GM12878 (cell line): Measurements from ENCODE around the gene NPTN. TPM values are rescaled to one million over a fixed set of nuclear protein-coding genes. Genes with fewer than 3 reads are reported as not detected.

Source experiments
- ATAC-seq: fragments of 200-7000 bp; cut with Tn5 transposase; 3 replicates; pipeline ENCODE4 v1.9.1; 2020; ENCODE audit warnings: mild to moderate bottlenecking, moderate library complexity
- BruUV-seq: library from RNA; stranded (reverse); fragments of 400-500 nt; replicated peaks from 2 replicates; lab custom pipeline; 2021; lab: Mats Ljungman, UMichigan
- CTCF ChIA-PET: fragments of 300-600 bp; sonication (Branson Sonifier 250); formaldehyde crosslinking; extraction: SDS; loops from one replicate; lab custom pipeline; 2021; ENCODE audit warnings: inconsistent platforms; lab: Yijun Ruan, JAX
- POLR2A ChIA-PET: fragments of 350-600 bp; formaldehyde crosslinking; extraction: SDS; loops from one replicate; lab custom pipeline; 2021; ENCODE audit warnings: inconsistent platforms; lab: Charles Lee
- RAD21 ChIA-PET: fragments of 300-600 bp; sonication (Branson Sonifier 250); formaldehyde crosslinking; loops from one replicate; lab custom pipeline; 2023; ENCODE audit warnings: antibody characterized with exemption; ENCODE audit not compliant: unreplicated experiment; lab: Charles Lee
- SMC1A ChIA-PET: fragments of 300-600 bp; sonication (Branson Sonifier 250); formaldehyde crosslinking; loops from one replicate; lab custom pipeline; 2023; ENCODE audit not compliant: unreplicated experiment, uncharacterized antibody; lab: Charles Lee
- DNase-seq: peaks from one replicate; pipeline ENCODE4 v3.0.0-alpha.2; 2011; ENCODE audit warnings: low read depth, low spot score
- FAIRE-seq: peaks from 3 replicates; lab custom pipeline; 2011; peaks lifted over from hg19 to GRCh38; lab: Jason Lieb, UNC
- H2AFZ ChIP-seq: 2 replicates; pipeline ENCODE4 v1.6.0; 2011; ENCODE audit warnings: low read depth, low read length, control low read depth; ENCODE audit not compliant: control insufficient read depth
- H3K27ac ChIP-seq: 2 replicates; pipeline ENCODE4 v1.5.1; 2011; ENCODE audit warnings: control low read depth; ENCODE audit not compliant: control insufficient read depth, insufficient read depth
- H3K27me3 ChIP-seq, 2 experiments: replicated peaks in 1 of 2; 2 replicates each; pipeline versions ENCODE4 v1.6.0 to v1.6.1; 2011; ENCODE audit warnings: low read length in 1 of 2; ENCODE audit not compliant: control insufficient read depth in 2 of 2, insufficient read depth in 2 of 2
- H3K36me3 ChIP-seq, 2 experiments: 2 replicates each; pipeline ENCODE4 v1.5.1; 2011; ENCODE audit warnings: low read length in 1 of 2; ENCODE audit not compliant: control insufficient read depth in 2 of 2, insufficient read depth in 2 of 2
- H3K4me1 ChIP-seq: 2 replicates; pipeline ENCODE4 v1.6.1; 2011; ENCODE audit warnings: mild to moderate bottlenecking, low read length, moderate library complexity, mixed read lengths; ENCODE audit not compliant: control insufficient read depth, insufficient read depth
- H3K4me2 ChIP-seq: 2 replicates; pipeline ENCODE4 v1.6.0; 2011; ENCODE audit warnings: control low read depth; ENCODE audit not compliant: control insufficient read depth, insufficient read depth
- H3K4me3 ChIP-seq: fragments of 200-600 bp; sonication (generic); 2 replicates; pipeline ENCODE4 v1.5.1; 2016
- H3K79me2 ChIP-seq: 2 replicates; pipeline ENCODE4 v1.6.0; 2011; ENCODE audit warnings: low read length; ENCODE audit not compliant: control insufficient read depth, insufficient read depth
- H3K9ac ChIP-seq: 2 replicates; pipeline ENCODE4 v1.8.0; 2011; ENCODE audit warnings: low read length, control low read depth, mixed read lengths; ENCODE audit not compliant: control insufficient read depth, insufficient read depth
- H3K9me3 ChIP-seq: replicated peaks from 3 replicates; pipeline ENCODE4 v1.5.1; 2011; ENCODE audit warnings: mild to moderate bottlenecking, low read length; ENCODE audit not compliant: control insufficient read depth, insufficient read depth
- H4K20me1 ChIP-seq: 2 replicates; pipeline ENCODE4 v1.6.0; 2011; ENCODE audit not compliant: control insufficient read depth, insufficient read depth
- ATF7 ChIP-seq: fragments of 450-650 bp; IDR thresholded peaks from 2 replicates; pipeline ENCODE4 v1.6.1; 2016; ENCODE audit warnings: low read depth, mild to moderate bottlenecking
- FOS ChIP-seq: IDR thresholded peaks from 3 replicates; pipeline ENCODE4 v1.6.1; 2011; ENCODE audit warnings: borderline replicate concordance; ENCODE audit not compliant: insufficient read length; ENCODE audit errors: extremely low read depth
- MEF2A ChIP-seq: IDR thresholded peaks from 2 replicates; pipeline ENCODE4 v1.6.1; 2011; ENCODE audit warnings: low read depth, mild to moderate bottlenecking, low read length, moderate library complexity; ENCODE audit not compliant: insufficient read depth
- MEF2B ChIP-seq: fragments of 450-650 bp; IDR thresholded peaks from 2 replicates; pipeline ENCODE4 v1.6.1; 2018; ENCODE audit warnings: mild to moderate bottlenecking, moderate library complexity; ENCODE audit not compliant: partially characterized antibody, poor library complexity, severe bottlenecking
- RUNX3 ChIP-seq: IDR thresholded peaks from 2 replicates; pipeline ENCODE4 v1.6.1; 2012; ENCODE audit warnings: low read length, inconsistent platforms
- TARDBP ChIP-seq: IDR thresholded peaks from 2 replicates; pipeline ENCODE4 v1.6.1; 2016; ENCODE audit warnings: borderline replicate concordance
- TBL1XR1 ChIP-seq: IDR thresholded peaks from 2 replicates; pipeline ENCODE4 v1.6.1; 2012; ENCODE audit warnings: low read depth, low read length, improper control_type of control experiment
- ZBTB33 ChIP-seq: fragments of 450-650 bp; IDR thresholded peaks from 2 replicates; pipeline ENCODE4 v1.6.1; 2017; ENCODE audit warnings: mild to moderate bottlenecking
- ZZZ3 ChIP-seq: IDR thresholded peaks from 2 replicates; pipeline ENCODE4 v1.6.1; 2011; ENCODE audit warnings: low read depth; ENCODE audit not compliant: control insufficient read depth, insufficient read length
- WGBS: methylation state at CpG from one replicate; pipeline ENCODE4 v1.1.6; 2016; ENCODE audit warnings: low lambda C conversion rate; ENCODE audit not compliant: insufficient replicate concordance, insufficient coverage; ENCODE audit errors: missing lambda C conversion rate; 5-methylcytosine and 5-hydroxymethylcytosine counted together
- in situ Hi-C: fragments of 300-500 bp; cut with MboI; formaldehyde crosslinking; loops from 9 replicates; pipeline ENCODE4 v1.14.3; 2018; ENCODE audit warnings: mixed read lengths
- intact Hi-C: fragments of 100-400 bp; cut with micrococcal nuclease; formaldehyde crosslinking; loops from one replicate; pipeline ENCODE4 v1.14.2; 2022; ENCODE audit not compliant: unreplicated experiment
- polyA plus RNA-seq, 11 experiments: library from polyadenylated mRNA; depleted of rRNA in 4 of 11; unstranded in 6 of 11; stranded (reverse) in 5 of 11; fragments of >200 nt; fragmentation: Nextera tagmentation in 4 of 11; fragmentation: Illumina TruSeq in 1 of 11; extraction: Ambion mirVana in 4 of 11; extraction: Trizol in 1 of 11; gene quantifications; 1 replicate in 1 of 11; 2 replicates in 10 of 11; pipeline versions ENCODE4 v1.2.1 to v1.2.3, GENCODE V29; 2011 to 2016; ENCODE audit warnings: inconsistent platforms in 2 of 11, missing spikeins in 2 of 11, low read depth in 1 of 11
- total RNA-seq, 4 experiments: library from RNA; depleted of rRNA in 3 of 4; stranded (reverse); fragments of >200 nt in 3 of 4; fragmentation: Illumina TruSeq in 1 of 4; extraction: Trizol in 1 of 4; gene quantifications; 2 replicates each; pipeline versions ENCODE4 v1.2.1 to v1.2.3, GENCODE V29; 2013 to 2021
- TF ChIP-seq, protein P1 (sequence below): IDR thresholded peaks from 2 replicates; pipeline ENCODE4 v1.6.1; 2011; ENCODE audit warnings: borderline replicate concordance, low read depth, mild to moderate bottlenecking, moderate library complexity, mixed read lengths, low read length; ENCODE audit not compliant: insufficient read depth; ENCODE audit errors: extremely low read length
- TF ChIP-seq, protein P2 (sequence below): fragments of 150-350 bp; IDR thresholded peaks from 2 replicates; pipeline ENCODE4 v1.6.1; 2016; ENCODE audit warnings: low read depth, low read length

Gene NPTN
- total and polyA plus RNA-seq, 10 of the 15 experiments (the other 5 are each of a cell fraction or from before 2014, with no cell fraction given), result 17.8 to 79.1 (median 41.7) TPM

- no peak for TF ChIP-seq MEF2A
- TF ChIP-seq ZZZ3, result no peak
Observed at GRCh38 chr15:73518180-73518862, 114.9 kb downstream of the NPTN start (continued).

GRCh38 chr15:73517566-73517965, 115.6 kb downstream of the NPTN start:
- ChIA-PET POLR2A (no interaction called here), SMC1A (no interaction called here), CTCF (no interaction called here), RAD21 (no interaction called here)
- no peaks in the 10 kb centered on the region for H3K4me1 ChIP-seq
- H4K20me1 ChIP-seq, result no peaks in the 10 kb centered on the region
- in situ Hi-C loops (no loop called here), intact Hi-C loops (no loop called here)
- DNase-seq, result no peak
- no peak overlapping the region for H3K27ac ChIP-seq
- no peaks in the 10 kb centered on the region for H3K36me3 ChIP-seq
- H3K27me3 ChIP-seq, result no peaks in the 10 kb centered on the region
- no peak for ATAC-seq
- H3K9me3 ChIP-seq, result no peaks in the 10 kb centered on the region
- BruUV-seq, result no TSS peak
- FAIRE-seq, result no peak
- no peak overlapping the region for H3K9ac ChIP-seq
- H2AFZ ChIP-seq, result no peak overlapping the region
- no peaks in the 10 kb centered on the region for H3K79me2 ChIP-seq
- no peak for TF ChIP-seq TARDBP
- TF ChIP-seq, protein P1, sequence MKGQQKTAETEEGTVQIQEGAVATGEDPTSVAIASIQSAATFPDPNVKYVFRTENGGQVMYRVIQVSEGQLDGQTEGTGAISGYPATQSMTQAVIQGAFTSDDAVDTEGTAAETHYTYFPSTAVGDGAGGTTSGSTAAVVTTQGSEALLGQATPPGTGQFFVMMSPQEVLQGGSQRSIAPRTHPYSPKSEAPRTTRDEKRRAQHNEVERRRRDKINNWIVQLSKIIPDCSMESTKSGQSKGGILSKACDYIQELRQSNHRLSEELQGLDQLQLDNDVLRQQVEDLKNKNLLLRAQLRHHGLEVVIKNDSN, result no peak
- TF ChIP-seq ATF7, result no peak
- no peak for TF ChIP-seq MEF2B
- TF ChIP-seq FOS, result no peak
- TF ChIP-seq TBL1XR1, result no peak
- TF ChIP-seq, protein P2, sequence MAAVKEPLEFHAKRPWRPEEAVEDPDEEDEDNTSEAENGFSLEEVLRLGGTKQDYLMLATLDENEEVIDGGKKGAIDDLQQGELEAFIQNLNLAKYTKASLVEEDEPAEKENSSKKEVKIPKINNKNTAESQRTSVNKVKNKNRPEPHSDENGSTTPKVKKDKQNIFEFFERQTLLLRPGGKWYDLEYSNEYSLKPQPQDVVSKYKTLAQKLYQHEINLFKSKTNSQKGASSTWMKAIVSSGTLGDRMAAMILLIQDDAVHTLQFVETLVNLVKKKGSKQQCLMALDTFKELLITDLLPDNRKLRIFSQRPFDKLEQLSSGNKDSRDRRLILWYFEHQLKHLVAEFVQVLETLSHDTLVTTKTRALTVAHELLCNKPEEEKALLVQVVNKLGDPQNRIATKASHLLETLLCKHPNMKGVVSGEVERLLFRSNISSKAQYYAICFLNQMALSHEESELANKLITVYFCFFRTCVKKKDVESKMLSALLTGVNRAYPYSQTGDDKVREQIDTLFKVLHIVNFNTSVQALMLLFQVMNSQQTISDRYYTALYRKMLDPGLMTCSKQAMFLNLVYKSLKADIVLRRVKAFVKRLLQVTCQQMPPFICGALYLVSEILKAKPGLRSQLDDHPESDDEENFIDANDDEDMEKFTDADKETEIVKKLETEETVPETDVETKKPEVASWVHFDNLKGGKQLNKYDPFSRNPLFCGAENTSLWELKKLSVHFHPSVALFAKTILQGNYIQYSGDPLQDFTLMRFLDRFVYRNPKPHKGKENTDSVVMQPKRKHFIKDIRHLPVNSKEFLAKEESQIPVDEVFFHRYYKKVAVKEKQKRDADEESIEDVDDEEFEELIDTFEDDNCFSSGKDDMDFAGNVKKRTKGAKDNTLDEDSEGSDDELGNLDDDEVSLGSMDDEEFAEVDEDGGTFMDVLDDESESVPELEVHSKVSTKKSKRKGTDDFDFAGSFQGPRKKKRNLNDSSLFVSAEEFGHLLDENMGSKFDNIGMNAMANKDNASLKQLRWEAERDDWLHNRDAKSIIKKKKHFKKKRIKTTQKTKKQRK, result no peak
- TF ChIP-seq ZBTB33, result no peak
- no peak for TF ChIP-seq RUNX3
- H3K4me2 ChIP-seq, result no peak overlapping the region
- H3K4me3 ChIP-seq, result no peak overlapping the region
- WGBS, result 48% methylated on average over 2 of the region's 2 CpGs
